SJCRH30 (cell line): ENCODE measurements around the gene MRPL36. TPM values are rescaled to one million over a fixed set of nuclear protein-coding genes. Genes with fewer than 3 reads are reported as not detected.

Experiments used
- DNase-seq, 2 experiments: peaks; one replicate each; pipeline ENCODE4 v3.0.0-alpha.2; 2015 to 2020
- H3K27ac ChIP-seq: fragments of 250-450 bp; sonication (Bioruptor Pico); 2 replicates; pipeline ENCODE4 v1.5.1; 2020; ENCODE audit warnings: mild to moderate bottlenecking, moderate library complexity
- H3K27me3 ChIP-seq: fragments of 250-450 bp; sonication (Bioruptor Pico); 2 replicates; pipeline ENCODE4 v1.5.1; 2020; ENCODE audit warnings: mild to moderate bottlenecking, moderate library complexity
- H3K36me3 ChIP-seq: fragments of 250-450 bp; sonication (Bioruptor Pico); 2 replicates; pipeline ENCODE4 v1.5.1; 2020; ENCODE audit warnings: mild to moderate bottlenecking, moderate library complexity
- H3K4me1 ChIP-seq: fragments of 250-450 bp; sonication (Bioruptor Pico); 2 replicates; pipeline ENCODE4 v1.5.1; 2020; ENCODE audit warnings: mild to moderate bottlenecking, moderate library complexity
- H3K4me3 ChIP-seq: fragments of 250-450 bp; sonication (Bioruptor Pico); 2 replicates; pipeline ENCODE4 v1.5.1; 2020; ENCODE audit warnings: mild to moderate bottlenecking, moderate library complexity
- H3K9me3 ChIP-seq: fragments of 250-450 bp; sonication (Bioruptor Pico); replicated peaks from 2 replicates; pipeline ENCODE4 v1.5.1; 2020; ENCODE audit warnings: mild to moderate bottlenecking, moderate library complexity
- total RNA-seq: library from RNA; depleted of rRNA; stranded (reverse); fragments of >200 nt; shearing (Covaris generic); gene quantifications from 2 replicates; pipeline ENCODE4 v1.2.3, GENCODE V29; 2014

MRPL36 gene
- total RNA-seq, 1 experiment from 2014 or later = 46.9 TPM

DNA sequence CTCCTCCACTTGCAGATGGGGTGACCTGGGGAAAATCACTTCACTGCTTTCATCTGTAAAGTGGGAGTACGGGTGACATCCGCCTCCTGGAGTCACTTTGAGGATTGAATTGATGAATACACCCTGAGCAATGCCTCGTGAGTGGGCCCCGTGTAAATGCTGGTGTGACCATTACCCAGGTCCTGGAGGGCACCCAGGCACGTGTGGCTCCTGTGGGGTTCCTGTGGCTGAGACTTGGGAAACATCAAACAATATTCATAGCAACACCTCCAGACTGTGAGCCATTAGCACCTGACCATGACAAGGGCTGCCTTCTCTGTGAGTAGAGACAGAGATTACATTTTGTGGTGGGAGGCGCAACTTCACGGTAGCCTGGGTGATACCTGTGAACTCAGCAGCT is 11.4 kb downstream of the MRPL36 start:
- no peak for DNase-seq
- Histone ChIP-seq H3K36me3 (no peaks in the 10 kb centered on the region), H3K4me1 (peaks cover 5% of the 10 kb centered on the region), H3K9me3 (no peaks in the 10 kb centered on the region), H3K4me3 (no peak overlapping the region), H3K27me3 (no peaks in the 10 kb centered on the region), H3K27ac (no peak overlapping the region)

DNA sequence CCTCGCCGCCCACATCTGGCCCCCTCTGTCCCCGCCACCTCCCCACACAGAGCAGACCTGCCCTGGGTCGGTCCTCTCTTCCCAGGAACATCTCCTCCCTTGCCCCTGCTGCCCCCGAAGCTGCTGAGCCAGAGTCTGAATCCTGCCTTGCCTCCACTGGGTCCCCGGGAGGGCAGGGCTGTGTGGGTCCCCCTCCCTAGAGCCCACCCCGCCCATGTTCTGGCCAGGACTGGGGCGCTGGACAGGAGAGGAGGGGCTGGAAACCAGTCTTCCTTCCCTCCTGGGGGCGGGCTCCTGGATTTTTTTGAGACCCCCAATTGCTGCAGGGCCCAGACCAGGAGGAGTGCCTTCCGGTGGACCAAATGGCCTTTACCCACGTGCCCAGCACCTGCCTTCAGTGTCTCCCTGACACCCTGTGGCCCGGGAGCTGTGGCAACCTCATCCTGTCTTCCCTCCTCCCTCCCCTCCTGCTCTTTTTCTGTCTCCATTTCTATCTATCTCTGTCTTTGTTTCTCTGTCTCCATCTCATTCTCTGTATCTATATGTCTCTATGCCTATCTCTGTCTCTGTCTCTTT is 12.1 kb downstream of the MRPL36 start:
- Histone ChIP-seq H3K27me3 (no peaks in the 10 kb centered on the region), H3K4me3 (no peak overlapping the region), H3K4me1 (peaks cover 4% of the 10 kb centered on the region), H3K9me3 (no peaks in the 10 kb centered on the region), H3K36me3 (no peaks in the 10 kb centered on the region), H3K27ac (no peak overlapping the region)
- no peak for DNase-seq

DNA sequence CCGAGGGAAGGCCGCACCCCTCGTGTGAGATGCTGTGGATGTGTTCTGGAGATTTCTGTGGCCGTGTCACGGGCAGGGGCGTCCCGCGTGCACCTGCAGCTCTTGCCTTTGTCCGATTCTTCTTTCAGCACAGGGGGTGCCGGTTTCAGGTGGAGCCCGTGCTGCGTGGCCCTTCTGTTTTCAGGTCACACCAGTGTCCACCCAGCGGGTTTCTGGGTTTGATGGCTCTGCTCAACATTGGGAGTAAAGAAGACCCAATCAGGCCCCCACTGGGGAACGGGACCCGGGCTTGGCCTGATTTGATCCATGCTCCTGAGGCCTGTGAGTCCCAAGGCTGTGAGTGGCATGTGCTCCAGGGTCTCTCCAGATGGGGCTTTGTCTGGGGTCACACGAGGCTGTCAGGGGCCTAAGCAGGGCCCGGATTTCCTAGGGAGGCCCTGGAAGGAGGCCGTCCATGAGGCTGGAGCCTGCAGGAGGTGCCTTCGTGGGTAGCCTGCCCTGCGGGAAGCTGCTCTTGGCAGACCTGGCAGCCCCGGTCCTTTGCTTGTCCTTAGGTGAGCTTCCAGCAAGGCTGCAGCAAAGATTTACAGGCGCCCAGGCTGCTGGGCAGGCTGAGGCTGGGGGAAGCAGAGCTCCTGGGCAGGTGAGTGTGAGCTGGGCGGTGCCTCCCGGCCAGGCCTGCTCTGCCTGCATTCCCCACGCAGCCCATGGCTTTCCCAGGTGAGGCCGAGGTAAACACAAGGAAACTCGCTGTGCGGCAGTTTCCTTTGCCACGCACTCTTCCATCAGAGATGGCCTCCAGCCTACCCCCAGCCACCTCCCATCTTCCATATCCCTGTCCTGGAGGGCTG is 12.8 kb downstream of the MRPL36 start:
- H3K4me3 ChIP-seq = no peak overlapping the region
- H3K36me3 ChIP-seq = no peaks in the 10 kb centered on the region
- H3K27me3 ChIP-seq = no peaks in the 10 kb centered on the region
- no peaks in the 10 kb centered on the region for H3K9me3 ChIP-seq
- no peak overlapping the region for H3K27ac ChIP-seq
- DNase-seq = no peak
- peaks cover 3% of the 10 kb centered on the region for H3K4me1 ChIP-seq

DNA sequence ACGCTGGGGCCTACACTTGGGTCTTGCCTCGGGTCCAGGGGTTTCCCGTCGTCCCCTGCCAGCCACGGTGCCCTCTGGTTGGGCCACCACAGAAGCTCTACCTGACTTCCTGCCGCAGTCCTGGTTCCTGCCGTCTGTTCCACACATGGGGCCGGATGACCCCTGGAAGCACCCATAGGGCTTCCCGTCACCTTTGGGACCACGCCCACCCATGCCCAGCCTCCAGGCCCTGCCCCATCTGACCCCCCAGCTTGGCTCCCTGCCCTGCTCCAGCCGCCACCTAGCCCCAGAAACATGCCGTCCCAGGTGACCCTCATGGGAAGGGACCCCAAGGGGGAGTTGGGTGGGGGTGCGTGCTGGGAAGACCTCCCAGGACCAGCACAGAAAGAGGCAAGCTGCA is 13.7 kb downstream of the MRPL36 start:
- no peak overlapping the region for H3K27ac ChIP-seq
- H3K36me3 ChIP-seq = no peaks in the 10 kb centered on the region
- no peak for DNase-seq

DNA sequence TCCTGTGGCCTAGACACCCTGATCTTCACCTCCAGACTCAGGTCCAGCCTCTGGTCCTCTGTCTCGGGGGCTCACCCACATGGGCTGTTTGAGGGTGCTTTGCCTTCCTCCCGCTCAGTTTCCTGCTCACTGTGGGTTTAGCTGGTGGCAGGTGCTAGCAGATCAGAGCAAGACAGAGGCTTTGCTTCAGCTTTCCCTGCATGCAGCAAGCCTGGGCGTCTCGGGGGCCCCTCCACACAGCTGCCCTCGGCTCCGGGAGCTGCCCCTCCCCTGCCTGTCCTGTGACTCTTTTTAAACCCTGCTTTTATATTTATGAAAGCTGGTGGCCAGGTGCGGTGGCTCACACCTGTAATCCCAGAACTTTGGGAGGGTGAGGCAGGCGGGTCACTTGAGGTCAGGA is 14.6 kb downstream of the MRPL36 start:
- no peaks in the 10 kb centered on the region for H3K9me3 ChIP-seq
- no peak overlapping the region for H3K4me3 ChIP-seq
- no peak overlapping the region for H3K27ac ChIP-seq
- no peak for DNase-seq
- no peaks in the 10 kb centered on the region for H3K36me3 ChIP-seq
- H3K4me1 ChIP-seq = peaks cover 3% of the 10 kb centered on the region
- H3K27me3 ChIP-seq = no peaks in the 10 kb centered on the region

More for the DNA sequence above, 13.7 kb downstream of the MRPL36 start:
- Histone ChIP-seq H3K27me3 (no peaks in the 10 kb centered on the region), H3K9me3 (no peaks in the 10 kb centered on the region), H3K4me1 (peaks cover 3% of the 10 kb centered on the region), H3K4me3 (no peak overlapping the region)

DNA sequence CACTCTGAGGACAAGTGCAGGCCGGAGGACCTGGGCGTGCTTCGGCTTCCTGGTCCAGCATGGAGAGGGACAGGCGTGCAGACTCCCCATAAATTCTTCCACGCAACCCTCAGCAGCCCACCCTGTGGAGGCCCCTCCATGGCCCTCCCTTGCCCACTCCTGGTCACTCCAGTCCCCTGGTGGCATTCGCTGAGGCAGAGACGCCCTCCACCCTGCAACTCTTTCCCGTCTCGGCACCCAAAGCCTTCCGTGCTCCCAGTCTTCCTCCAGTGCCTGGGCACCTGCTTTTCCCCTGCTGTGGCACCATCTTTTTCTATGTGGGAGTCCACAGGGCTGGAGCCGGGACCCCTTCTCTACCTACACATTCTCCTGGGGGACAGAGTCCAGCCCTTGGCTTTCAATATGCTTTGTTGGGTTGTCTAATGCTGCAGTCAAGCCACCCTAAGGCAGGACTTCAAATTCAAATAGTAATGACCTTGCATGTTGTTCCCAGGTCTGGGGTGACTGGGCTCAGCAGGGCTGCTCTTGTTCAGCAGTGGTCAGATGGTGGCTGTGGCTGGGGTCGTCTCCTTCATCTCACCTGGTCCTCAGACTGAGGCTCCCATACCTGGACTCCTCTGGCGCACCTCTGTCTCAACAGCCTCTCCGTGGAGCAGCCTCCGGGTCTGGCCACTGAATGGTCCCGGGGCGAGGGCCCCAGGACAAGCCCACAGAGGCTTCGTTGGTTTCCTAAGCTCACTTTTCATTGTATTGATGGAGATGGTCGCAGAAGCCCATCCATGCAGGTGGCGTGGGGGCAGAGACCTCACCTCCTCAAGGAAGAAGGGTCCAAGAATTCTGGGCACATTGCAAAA is 15.2 kb downstream of the MRPL36 start:
- Histone ChIP-seq H3K36me3 (no peaks in the 10 kb centered on the region), H3K4me3 (no peak overlapping the region), H3K9me3 (no peaks in the 10 kb centered on the region)

DNA sequence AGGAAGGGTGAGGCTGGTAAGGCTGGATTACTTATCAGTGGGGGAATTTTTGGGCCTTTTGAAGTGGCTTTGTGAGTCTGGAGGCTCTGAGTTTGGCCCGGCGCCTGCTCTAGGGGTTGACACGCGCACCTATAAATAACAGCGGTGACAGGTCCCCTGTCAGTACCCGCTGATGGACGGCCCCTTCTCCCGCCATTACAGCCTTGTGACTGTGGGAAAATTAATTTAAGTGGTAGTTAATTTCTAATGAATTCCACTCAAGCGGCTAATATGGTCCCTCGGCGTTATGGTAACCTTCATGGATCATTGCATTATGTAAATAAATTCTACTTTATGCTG is 16.5 kb downstream of the MRPL36 start:
- no peak overlapping the region for H3K4me3 ChIP-seq
- no peak for DNase-seq
- no peaks in the 10 kb centered on the region for H3K9me3 ChIP-seq
- no peaks in the 10 kb centered on the region for H3K4me1 ChIP-seq
- no peak overlapping the region for H3K27ac ChIP-seq
- no peaks in the 10 kb centered on the region for H3K27me3 ChIP-seq
- H3K36me3 ChIP-seq = no peaks in the 10 kb centered on the region

More for the DNA sequence above, 15.2 kb downstream of the MRPL36 start:
- Histone ChIP-seq H3K27me3 (no peaks in the 10 kb centered on the region), H3K4me1 (no peaks in the 10 kb centered on the region; the same call in 1 of the 2 replicates), H3K27ac (no peak overlapping the region)
- no peak for DNase-seq

DNA sequence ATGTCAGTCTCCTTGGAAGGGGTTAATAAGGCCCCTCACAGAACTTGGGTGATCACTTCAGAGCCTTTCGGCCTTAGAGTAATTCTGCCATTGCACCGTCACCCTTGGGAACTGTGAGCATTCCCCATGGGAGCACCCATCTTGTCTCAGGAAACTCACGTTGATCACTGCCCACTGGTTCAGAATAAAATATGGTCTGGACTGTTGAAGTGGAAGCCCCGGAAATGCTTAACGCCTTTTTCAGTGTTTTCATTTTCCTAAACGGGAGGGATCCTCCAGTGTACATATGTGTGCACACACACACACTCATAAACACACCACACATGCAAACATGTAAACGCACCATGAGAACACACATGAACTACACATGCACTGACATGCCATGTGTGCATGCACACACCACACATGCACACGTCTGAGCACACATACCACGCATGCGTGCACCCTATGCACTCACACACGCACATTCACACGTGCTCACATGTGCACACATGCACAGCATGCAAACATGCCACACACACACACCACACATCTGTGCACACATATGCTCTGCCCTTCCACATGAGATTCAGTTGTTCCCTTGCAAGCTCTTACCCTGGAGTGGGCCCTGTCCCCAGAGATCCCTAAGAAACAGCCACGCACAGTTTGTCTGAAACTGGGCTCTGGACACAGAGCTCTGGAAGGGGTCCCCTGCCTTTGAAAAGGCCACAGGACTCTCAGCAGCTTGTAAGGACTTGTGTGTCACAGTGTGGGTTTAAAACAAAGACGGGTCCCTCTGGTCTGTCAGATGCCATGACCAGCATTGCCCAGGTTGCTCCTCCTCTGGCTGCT is 17.0 kb downstream of the MRPL36 start:
- Histone ChIP-seq H3K4me1 (no peaks in the 10 kb centered on the region), H3K9me3 (no peaks in the 10 kb centered on the region), H3K27ac (no peak overlapping the region), H3K27me3 (no peaks in the 10 kb centered on the region), H3K4me3 (no peak overlapping the region), H3K36me3 (no peaks in the 10 kb centered on the region)
- DNase-seq = no peak

DNA sequence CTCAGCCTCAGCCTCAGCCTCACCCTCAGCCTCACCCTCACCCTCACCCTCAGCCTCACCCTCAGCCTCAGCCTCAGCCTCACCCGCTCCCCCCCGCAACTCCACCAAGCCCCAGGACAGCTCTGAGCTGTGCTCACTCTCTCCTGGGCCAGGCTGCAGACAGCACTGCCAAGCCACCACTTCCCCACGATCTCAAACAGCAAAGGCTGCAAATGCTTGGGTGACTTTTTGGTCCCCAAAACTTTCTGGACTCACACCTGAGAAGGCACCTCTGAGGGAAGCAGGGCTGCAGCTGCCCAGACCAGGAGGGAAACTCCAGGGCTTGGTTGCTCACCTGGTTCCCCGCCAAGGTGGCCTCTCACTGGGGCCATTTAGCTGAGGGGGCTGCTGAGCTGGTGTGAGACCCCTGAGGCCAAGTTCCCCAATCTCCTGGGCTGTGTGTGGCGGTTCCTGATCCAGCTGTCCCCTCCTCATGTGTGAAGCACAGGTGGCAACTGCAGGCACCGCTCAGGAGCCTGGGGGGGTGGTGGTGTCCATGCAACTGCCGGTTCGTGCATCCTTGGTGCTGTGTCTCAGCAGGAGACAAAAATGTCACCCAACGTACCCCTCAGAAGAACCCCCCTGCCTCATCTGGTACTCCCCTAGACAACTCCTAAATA is 17.8 kb downstream of the MRPL36 start:
- DNase-seq = no peak
- H3K27me3 ChIP-seq = no peaks in the 10 kb centered on the region
- no peaks in the 10 kb centered on the region for H3K4me1 ChIP-seq
- no peak overlapping the region for H3K4me3 ChIP-seq
- H3K9me3 ChIP-seq = no peaks in the 10 kb centered on the region
- no peak overlapping the region for H3K27ac ChIP-seq
- H3K36me3 ChIP-seq = no peaks in the 10 kb centered on the region

DNA sequence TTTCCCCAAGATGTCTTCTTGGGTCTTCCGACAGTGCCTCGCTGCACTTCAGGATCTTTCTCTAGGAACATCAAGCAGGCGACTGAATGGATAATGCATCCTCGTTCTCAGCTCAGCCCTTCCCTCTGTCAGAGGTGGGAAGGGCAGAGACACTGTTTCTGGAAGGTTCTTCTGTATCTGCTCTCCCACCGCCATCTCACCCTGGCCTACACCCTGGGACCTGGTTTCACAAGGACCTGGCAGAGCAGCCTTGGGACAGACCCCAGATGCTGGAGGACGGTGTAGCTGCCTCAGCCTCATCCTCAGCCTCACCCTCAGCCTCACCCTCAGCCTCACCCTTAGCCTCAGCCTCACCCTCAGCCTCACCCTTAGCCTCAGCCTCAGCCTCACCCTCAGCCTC is 18.5 kb downstream of the MRPL36 start:
- DNase-seq = no peak
- no peak overlapping the region for H3K27ac ChIP-seq

DNA sequence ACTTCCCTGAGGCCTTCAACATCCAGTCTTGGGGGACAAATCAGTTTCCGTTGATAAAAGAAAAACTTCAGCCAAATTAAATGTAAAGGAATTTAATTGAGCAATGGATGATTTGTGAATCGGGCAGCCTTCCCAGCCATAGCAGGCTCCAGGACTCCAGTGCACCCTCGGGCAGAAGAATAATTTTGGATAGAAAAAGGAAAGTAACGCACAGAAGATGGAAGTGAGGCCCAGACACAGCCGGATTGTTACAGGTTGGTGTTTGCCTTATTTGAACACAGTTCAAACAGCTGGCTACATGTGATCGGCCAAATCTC is 19.1 kb downstream of the MRPL36 start:
- Histone ChIP-seq H3K4me1 (no peaks in the 10 kb centered on the region), H3K27me3 (no peaks in the 10 kb centered on the region), H3K9me3 (no peaks in the 10 kb centered on the region), H3K27ac (no peak overlapping the region), H3K4me3 (no peak overlapping the region), H3K36me3 (no peaks in the 10 kb centered on the region)
- DNase-seq = no peak

More for the DNA sequence above, 18.5 kb downstream of the MRPL36 start:
- H3K9me3 ChIP-seq = no peaks in the 10 kb centered on the region
- H3K36me3 ChIP-seq = no peaks in the 10 kb centered on the region
- no peaks in the 10 kb centered on the region for H3K27me3 ChIP-seq
- H3K4me3 ChIP-seq = no peak overlapping the region
- H3K4me1 ChIP-seq = no peaks in the 10 kb centered on the region

DNA sequence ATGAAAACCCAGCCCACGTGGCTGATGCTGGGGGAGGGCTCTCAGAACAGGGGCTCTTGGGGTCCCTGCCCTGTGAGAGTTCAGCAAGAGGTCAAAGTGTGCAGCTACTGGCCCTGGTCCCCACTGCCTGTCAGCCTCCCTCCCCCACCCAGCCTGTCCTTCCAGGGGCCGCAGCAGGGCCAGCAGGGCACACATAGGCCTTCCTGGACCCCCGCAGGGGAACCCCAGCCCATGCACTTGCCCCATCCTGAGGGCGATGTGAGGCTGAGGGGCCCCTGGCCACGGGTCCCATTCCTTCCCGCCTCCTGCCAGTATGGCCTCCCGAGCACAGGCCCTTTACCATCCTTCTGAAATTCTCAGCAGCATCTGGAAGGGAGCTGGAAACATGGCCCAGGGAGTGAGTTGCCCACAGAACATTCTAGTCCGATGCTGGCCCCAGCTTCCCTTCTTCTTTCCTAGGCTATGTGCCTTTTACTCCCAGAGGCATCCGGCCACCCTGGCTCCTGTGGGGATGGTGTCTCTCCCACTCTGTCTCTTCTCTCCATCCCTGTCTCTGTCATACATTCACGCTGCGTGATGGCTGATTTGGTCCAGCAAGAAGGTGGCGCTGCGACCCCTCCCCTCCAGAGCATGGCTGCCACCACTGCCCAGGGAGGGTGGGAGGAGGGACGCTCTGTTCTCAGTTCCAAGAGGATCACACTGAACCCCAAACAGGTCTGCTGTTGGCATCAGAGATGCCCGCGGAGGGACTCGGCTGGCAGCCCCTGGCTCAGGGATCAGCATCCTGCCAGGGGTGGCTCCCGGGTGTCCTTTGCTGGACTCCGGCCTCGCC is 19.6 kb downstream of the MRPL36 start:
- Histone ChIP-seq H3K36me3 (no peaks in the 10 kb centered on the region), H3K4me1 (no peaks in the 10 kb centered on the region), H3K27ac (no peak overlapping the region), H3K9me3 (no peaks in the 10 kb centered on the region), H3K4me3 (no peak overlapping the region), H3K27me3 (no peaks in the 10 kb centered on the region)
- no peak for DNase-seq

DNA sequence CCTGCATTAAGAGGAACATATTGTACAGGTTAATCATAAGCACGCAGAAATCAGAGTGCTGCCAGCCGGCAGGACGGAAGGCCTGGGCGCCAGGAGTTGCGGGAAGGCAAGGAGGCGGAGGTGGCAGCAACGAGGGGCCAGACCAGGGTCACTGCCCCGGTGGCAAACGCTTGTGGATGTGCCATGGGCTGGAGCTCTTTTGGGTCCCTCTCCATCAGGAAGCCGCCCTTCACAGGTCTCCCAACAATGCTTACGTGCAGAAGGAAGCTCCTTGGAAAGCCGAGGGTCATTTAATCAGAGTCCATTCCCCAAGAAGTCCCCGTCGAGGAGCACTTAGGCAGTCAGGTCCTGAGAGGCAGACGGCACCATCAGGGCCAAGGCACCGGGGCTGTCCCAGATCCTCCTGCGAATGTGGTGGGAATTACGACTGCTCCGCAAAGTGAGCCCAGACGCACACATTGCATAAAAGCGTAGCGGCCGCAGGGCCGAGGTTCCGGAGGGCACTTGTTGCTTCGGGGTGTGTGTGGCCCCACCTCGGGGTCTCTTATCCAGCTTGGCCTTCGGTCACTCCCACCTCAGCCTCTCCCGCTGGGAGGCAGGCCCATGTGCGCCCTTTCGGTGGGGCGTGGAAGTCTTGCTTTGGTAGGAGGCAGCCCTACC is 20.5 kb downstream of the MRPL36 start:
- Histone ChIP-seq H3K27me3 (no peaks in the 10 kb centered on the region), H3K36me3 (no peaks in the 10 kb centered on the region), H3K4me3 (no peak overlapping the region), H3K27ac (no peak overlapping the region), H3K9me3 (no peaks in the 10 kb centered on the region), H3K4me1 (no peaks in the 10 kb centered on the region)
- DNase-seq = no peak
